ENCODE results near the gene PIK3C3.
"Not testable (repeated sequence)": the region's sequence is repeated elsewhere in the genome, so short reads cannot be mapped to it uniquely, and the experiment has no call there.

The PIK3C3 gene

DNA sequence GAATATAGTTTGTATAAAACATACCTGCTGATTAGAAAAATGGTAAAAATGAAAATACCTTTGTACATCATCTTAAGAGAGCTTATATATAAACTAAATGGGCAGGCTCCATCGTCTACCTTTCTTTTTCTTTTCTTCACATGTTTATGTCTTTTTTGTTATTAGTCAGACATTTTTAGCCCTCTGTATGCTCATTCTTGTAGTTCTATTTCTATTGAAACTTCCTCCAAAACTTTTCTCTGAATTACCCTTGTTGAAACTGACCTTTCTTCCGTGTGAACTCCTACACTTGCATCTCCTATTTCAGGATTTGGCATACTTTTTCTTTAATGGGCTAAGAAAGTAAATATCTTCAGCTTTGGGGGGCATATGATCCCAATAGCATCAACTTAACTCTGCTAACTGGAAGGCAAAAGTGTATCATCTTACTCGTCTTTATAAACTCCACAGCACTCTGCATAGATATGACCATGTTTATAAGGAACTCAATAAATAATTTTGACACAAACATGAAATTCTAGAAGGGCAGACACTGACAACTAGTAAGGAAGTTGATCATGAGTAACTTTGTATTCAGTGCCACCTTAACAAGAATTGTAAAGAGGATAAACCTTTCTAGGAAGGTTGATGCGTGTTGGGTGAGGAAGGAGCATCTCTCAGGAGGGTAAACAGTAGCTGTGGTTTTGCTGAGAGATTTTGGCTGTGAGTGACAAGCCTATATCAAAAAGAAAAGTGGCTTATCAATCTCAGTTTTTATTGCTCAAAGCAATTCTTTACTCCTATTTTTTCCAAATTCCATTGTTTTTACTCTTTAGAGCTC, 127.6 kb downstream of the PIK3C3 start:
- DNase-seq = no peak

DNA sequence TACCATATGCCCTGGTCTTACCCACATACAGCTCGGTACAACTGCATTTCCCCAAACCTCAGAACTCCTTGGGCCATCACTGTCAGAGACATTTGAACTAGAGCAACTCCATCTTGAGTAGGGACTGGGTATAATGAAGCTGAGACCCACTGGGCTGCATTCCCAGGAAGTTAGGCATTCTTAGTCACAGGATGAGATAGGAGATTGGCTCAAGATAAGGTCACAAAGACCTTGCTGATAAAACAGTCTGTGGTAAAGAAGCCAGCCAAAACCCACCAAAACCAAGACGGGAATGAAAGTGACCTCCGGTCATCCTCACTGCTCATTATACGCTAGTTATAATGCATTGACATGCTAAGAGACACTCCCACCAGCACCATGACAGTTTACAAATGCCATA, 131.3 kb downstream of the PIK3C3 start:
- no peak for DNase-seq

DNA sequence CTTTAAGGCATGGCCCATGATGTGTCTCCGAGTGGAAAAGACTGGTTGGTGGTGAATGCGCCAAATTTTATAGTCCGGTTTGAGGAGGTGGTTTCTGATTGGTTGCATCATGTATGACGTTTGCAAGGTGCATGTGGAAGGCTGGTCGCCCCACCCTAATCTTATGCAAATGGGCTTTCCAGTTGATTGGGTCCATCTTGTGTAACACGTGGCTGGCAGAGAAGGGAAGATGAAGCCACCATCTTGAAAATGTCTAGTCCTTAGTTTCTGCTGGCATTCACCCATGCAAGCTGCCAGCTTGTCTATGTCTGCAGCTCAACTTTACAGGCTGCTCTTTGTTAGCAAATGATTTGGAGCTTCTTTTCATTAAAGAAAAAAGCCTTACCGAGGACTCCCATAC, 132.2 kb downstream of the PIK3C3 start:
- DNase-seq = no peak

DNA sequence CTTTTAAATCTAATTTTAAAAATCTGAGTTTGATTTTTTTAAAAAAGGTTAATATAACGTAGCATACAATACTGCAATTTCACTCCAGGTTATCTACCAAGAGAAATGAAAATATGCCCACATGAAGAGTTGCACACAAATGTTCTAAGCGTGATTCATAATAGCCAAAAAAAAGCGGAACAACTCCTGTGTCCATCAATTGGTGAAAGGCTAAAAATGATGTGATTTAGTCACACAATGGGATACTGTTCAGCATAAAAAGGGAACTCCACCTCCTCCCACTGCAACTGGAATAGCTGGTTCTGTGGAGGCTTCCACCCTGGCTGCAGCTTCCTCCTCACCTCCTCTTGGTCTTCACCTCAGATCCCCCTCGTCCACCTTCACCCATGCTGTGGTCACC, 132.8 kb downstream of the PIK3C3 start:
- DNase-seq = no peak

- DNase-seq = no peak
These were observed 137.8 kb downstream of the PIK3C3 start for GRCh38 chr18:42092848-42093247.

DNA sequence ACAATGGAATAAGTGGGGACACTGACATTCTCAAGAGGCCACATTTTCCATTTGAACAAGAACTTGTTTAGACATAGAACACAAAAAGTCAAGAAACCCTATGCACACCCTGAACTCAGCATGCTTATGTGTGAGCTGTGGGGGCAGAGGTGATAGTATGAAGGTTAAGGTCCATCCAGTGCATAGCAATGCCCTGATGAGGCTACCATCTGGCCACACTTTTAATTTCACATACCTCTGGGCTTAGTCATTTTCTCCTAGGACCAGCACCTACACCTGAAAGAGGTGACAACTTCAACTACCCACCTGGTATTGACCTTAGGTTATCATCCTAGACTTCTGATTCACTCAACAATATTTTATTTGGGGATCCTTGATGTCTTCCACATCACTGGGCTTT, 139.8 kb downstream of the PIK3C3 start:
- DNase-seq = no peak

GRCh38 chr18:42095732-42096377, 140.8 kb downstream of the PIK3C3 start:
- DNase-seq = no peak

DNA sequence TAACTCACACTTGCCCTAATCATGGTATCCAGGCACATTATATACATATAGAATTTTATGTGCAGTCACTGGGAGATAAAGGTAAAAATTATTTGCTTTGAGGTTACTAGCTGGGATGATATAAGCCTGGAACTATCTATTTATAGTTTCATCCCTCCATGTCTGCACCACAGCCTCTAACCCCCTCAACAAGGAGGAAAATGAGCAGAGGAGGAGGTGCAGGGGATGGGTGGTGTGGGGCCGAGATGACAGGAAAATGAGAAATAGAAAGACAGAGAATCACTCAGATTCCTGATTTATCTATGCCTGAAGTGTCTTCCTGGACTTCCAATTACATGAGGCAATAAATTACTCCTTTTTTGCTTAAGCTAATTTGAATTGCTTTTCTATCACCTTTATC, 145.2 kb downstream of the PIK3C3 start:
- no peak for DNase-seq

- no peak for DNase-seq
These were observed 145.9 kb downstream of the PIK3C3 start for GRCh38 chr18:42100911-42101310.

DNA sequence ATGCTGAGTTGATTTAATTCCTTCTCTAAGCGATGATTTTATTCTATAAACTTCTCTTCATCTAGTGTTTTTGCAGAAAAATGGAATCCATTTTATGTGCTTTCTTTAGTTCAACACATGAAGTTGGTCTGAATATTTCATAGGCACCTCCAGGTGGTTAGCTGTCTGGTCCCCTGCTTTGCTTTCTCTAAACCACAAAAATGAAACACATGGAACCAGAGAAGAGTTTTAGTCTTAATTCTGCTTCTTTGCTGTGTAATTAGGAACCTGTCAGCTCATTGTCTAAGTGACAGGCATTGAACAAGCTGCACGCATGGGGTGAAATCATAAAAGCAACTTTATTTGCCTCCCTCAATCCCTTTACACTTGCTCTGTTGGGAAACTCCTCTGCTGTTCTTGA, 150.4 kb downstream of the PIK3C3 start:
- no peak for DNase-seq

- DNase-seq = no peak
These were observed 151.8 kb downstream of the PIK3C3 start for GRCh38 chr18:42106784-42107183.

DNA sequence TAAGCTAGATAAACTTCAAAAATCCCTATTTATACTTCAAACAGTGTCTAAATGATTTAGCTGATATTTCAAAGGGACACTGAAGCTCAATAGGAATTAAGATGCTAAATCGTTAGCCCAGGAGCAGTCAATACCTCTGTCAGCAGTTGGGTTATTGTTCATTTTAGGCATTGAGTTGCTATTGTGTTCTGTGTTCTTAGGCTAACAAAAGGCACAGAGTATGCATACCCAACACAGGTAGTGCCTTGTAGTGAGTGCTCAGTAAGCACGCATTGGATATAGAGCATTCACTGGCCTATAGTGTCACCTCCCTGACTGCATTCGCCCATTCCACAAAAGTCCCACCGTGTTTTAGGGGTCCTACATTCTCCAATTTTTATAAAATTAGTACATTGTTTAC, 152.3 kb downstream of the PIK3C3 start:
- DNase-seq = no peak

- no peak for DNase-seq
These were observed 152.8 kb downstream of the PIK3C3 start for GRCh38 chr18:42107691-42108450.

DNA sequence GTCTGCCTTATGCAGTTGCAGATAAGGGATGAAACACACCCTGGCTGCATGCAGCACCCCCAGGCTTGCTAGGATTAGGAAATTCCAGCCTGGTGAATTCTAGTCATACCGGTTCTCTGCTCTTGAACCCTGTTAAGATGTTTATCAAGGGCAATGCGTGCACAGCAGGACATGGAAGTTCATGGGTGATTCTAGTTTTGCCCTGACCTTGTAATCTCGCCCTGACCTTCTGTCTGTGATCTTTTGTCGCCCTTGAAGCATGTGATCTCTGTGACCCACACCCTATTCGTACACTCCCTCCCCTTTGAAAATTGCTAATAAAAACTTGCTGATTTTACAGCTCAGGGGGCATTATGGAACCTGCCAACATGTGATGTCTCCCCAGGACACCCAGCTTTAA, 157.1 kb downstream of the PIK3C3 start:
- not testable (repeated sequence) for DNase-seq

DNA sequence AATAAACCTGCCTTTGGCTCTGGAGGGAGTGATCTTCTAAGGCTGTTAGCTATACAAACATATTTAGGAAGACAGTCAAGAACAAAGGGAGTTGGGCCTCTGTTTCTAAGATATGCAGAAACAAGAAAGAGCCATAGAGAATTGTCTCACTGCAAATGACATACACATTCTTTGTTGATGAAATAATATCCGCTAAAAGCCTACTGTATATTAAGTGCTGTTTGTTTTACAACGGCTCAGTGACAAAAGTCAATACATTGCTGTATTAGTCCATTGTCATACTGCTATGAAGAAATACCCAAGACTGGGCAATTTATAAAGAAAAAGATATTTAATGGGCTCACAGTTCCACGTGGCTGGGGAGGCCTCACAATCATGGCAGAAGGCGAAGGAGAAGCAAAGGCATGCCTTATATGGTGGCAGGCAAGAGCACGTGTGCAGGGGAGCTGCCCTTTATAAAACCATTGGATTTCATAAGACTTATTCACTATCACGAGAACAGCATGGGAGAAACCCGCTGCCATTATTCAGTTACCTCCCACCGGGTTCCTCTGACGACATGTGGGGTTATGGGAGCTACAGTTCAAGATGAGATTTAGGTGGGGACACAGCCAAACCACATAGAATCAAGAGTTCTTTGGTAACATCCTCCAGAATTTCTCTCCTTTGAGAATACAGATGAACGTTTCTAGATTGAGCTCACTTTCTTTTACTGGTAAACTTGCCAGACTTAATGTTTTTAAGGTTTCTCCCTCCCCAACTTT, 157.8 kb downstream of the PIK3C3 start:
- DNase-seq = no peak

DNA sequence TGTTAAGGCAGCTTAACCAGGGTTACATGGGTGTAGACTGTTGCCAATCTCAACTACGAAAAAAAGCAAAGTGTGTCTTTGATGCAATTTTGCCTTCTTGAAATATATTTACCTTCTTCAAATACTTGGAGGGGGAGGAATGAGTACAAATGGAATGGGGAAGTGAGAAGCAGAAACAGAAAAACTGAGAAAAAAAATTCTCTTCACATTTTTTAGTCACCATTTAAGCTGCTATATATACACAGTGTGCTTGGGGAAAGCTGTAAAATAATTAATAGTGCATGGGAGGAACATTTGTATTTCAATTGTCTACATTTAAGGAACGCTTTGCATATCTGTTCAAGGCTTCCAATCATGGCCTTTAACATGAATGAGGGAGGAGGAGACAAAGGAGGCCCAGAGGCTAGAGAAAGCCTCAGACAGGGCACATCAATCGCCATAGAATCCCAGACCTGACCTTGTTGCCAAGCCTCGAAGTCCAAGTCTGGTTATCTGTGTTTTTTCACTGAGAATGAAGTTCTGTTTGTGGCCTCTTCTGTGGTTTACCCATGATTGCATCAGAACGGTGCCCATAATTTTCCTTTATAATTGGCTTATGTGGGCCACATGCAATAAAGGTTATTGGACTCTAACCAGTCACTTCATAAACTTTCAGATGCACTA, 158.6 kb downstream of the PIK3C3 start:
- DNase-seq = no peak

DNA sequence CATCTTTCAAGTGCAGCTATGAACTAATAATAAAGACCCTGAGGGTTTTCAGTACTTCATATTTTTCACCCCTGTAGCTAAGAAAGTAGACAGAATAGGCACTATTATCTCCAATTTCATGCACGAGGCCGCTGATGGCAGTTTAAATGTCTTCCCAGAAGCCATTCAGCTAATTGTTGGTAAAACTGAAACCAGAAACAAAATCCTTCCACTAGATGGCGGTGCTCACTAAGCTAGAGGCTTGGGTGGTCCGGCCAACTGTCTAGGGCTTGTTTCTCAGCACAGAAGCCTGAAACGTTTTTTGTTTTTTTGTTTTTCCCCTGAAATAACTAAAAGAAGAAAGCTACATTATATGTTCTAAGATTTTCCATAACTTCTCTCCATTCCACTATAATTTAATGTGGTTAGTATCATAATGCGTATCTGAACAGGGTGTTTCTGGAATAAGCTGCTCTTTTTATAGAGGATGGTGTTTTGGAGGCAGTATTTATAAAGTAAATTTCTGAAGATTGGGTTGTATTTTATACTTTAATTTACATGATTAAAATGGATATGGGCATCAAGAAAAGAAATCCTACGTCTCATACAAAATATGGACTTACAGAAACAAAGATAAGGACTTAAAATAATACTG, 159.4 kb downstream of the PIK3C3 start:
- peak; percentile 33 for DNase-seq

DNA sequence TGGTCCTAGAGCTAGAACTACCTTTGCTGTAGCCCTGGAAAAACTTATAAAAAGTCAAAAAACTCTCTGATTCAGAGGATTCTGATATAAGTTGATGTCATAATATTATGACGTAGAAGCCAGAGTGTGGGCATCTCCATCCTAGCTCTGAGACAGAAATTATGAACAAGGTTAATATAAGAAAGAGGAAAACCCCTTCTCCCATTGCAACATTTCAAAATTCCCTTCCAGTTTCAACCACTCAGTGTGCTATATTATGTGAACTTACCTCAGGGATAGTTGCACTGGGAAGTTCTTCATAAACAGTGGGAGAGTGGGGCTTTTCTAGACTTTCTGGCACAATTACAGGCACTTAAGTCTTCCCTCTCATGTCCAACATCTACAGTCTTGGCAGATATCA, 171.6 kb downstream of the PIK3C3 start:
- no peak for DNase-seq

GRCh38 chr18:42131066-42131929, 176.3 kb downstream of the PIK3C3 start:
- no peak for DNase-seq

GRCh38 chr18:42131930-42132244, 176.9 kb downstream of the PIK3C3 start:
- no peak for DNase-seq
